Stimulated activated CD8-positive, alpha-beta memory T cell treated with anti-CD3 and anti-CD28 coated beads, Interleukin-12 subunit alpha, Interleukin-12 subunit beta, amount 100 ng/mL, for 1 hour (primary cell): Measurements from ENCODE around the gene SSR4.
"Not testable (repeated sequence)": the region's sequence is repeated elsewhere in the genome, so short reads cannot be mapped to it uniquely, and the experiment has no call there.

Source experiments
- DNase-seq: peaks from one replicate; pipeline ENCODE4 v3.0.0-alpha.2; 2020; ENCODE audit warnings: low read depth

The SSR4 gene

GRCh38 chrX:153805436-153805835 lies 11.0 kb downstream of the SSR4 start:
- no peak for DNase-seq

GRCh38 chrX:153806999-153807575 lies 12.6 kb downstream of the SSR4 start:
- no peak for DNase-seq

DNA sequence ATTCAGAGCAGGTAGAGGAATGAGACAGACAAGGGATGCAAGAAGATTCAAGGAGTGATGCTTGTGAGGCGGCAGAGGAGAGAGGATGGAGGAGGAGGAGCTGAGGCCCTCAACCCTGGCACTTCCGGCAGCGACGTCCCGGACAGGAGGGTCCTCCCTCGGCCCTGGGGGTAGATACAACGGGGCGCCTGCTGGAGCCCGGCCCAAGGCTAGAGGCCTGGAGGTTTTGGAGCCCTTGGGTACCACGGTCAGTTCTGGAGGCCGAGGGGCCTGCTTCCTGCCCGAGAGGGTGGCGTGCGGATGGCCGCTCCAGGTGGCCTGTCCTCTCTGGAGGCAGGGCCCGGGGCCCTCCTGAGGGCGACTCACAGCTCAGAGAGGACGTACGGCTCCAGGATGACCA lies 13.5 kb downstream of the SSR4 start:
- no peak for DNase-seq

DNA sequence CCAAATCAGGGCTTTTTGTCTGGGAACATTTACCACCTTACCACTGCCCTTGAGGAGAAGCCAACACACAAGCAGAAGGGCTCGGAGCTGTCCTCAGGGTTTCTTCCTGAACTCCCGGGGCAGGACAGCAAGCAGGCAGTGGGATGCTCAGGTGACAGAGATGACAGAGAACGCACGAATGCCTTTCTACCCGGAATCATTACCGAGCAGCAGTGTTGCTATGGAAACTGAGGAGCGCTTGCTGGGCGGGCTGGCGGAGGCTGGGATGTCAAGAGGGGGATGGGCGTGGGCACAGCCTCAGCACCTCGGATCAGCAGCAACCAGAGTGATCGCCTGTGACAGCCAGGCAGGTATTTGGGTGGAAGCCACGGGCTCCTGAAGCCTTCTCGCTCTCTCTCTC lies 17.8 kb downstream of the SSR4 start:
- no peak for DNase-seq

DNA sequence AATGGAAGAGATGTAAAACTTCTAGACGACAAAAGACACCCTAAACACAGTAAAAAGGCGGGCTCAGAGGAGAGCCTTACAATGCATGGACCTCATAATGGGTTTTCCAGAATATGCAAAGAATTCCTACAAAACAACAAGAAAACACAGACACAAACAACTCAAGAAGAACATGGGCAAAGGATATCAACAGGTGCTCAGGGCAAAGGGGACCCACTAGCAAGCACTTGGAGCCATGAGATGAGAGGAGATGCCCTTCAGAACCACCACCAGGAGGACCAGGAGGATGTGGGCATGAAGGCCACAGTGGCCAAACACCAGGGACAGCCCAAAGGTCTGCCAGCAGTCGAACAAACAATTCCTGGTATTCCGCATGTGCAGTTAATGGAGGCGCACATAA lies 18.7 kb downstream of the SSR4 start:
- DNase-seq = no peak

GRCh38 chrX:153814591-153815315 lies 20.3 kb downstream of the SSR4 start:
- DNase-seq = no peak

DNA sequence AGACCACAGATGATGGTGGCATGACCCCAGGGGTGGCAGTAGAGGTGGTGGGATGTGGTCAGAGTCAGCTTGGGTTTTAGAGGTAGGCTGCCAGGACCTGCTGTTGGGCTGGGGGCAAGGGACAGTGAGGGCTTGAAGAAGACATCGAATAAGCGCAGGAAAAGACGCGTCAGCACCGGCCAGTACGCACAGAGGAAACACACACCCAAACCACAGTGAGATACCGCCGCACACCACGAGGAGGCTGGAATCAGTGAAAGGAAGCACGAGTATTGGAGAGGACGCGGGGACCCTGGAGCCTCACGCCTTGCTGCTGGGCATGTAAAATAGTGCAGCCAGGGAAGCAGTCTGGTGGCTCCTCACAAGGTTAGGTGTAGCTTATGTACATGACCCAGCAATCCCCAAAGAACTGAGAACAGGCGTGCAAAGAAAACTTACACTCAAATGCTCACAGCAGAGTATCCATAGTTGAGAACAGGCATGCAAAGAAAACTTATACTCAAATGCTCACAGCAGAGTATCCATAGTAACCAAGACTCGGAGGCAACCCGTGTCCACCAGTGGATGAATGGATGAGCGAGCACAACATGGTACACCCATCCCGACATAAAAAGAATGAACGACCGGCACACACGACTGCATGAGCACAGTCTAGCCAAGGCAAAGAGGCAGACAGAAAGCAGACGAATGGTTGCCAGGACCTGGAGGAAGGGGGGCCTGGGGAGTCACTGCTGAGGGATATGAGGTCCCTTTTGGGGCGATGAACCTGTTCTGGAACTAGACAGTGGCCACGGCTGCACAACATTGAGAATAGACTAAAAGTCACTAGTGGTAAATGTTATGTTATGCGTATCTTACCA lies 22.6 kb downstream of the SSR4 start:
- no peak for DNase-seq

- not testable (repeated sequence) for DNase-seq
These were observed 23.6 kb downstream of the SSR4 start for GRCh38 chrX:153818064-153818463.

DNA sequence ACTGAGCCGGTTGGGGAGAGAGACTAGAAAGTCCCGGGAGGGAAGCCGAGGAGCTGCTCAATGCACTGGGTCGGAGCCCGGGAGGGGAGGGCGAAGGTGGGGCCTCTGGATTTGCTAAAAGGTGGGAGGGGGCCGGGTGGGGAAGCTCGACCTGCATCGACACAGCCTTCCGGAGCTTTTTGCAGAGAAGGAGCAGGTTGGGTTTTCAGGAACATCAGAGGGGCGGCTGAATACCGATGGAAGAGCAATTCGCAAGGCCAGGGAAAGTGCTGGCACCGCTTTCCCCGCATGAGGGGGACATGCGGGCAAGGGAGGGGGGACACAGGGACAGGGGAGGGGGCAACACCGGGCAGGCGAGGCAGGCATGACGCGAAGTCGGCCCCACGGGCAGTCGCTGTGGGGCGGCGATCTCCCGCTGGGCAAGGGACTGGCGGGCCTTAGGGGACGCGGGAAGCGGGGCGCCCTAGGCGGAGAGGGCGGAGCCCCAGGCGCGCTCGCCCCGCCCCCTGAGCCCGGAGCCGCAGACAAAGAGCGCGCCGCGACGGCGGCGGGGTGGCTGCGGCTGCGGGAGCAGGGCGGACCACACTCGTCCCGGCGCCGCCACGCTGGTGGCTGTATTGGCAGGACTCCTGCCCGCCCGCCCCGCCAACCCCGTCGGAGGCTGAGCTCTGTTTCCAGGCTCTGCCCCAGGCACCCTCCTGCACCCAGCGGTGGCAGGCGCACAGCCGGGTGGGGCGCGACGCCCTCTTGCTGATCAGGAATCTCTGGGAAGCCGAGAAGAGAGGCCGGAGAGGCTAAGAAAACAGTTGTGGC lies 24.3 kb downstream of the SSR4 start:
- no peak for DNase-seq

- DNase-seq = no peak
These were observed 25.0 kb downstream of the SSR4 start for GRCh38 chrX:153819384-153820040.

- no peak for DNase-seq
These were observed 26.1 kb downstream of the SSR4 start for GRCh38 chrX:153820601-153821000.

GRCh38 chrX:153821066-153821465 lies 26.6 kb downstream of the SSR4 start:
- no peak for DNase-seq

GRCh38 chrX:153824348-153824747 lies 29.9 kb downstream of the SSR4 start:
- DNase-seq = no peak

- DNase-seq = no peak
These were observed 30.6 kb downstream of the SSR4 start for GRCh38 chrX:153825042-153825441.

DNA sequence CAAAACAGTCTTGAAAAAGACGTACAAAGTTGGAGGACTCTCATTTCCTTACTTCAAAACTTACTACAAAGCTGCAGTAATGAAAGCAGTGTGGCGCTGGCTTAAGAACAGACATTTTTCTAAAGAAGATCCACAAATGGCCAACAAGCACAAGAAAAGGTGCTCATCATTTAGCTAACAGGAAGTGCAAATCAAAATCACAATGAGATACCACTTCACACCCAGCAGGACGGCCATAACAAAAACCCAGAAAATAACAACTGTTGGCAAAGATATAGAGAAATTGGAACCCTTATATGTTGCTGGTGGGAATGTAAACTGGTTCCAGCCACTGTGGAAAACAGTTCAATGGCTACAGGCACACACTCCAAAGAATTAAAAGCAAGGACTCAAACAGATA lies 32.5 kb downstream of the SSR4 start:
- no peak for DNase-seq

DNA sequence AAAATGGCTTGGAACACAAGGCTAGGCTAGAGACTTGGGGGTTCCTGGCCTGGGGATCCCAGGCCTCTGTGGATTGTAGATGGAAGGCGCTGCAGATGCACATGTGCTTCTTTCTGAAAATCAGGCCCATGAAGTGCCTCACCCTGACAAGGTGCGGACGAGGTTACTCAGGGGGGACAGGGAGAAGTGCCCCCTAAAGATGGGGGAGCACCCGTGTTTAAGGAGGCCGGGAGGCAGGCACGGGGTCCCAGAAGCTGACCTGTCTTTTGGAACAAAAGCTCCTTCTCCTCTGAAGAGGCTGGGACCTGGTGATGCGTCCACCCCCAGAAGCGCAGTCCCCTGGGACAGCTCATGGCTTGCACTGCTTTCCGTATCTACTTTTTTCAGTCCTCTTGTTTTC lies 33.4 kb downstream of the SSR4 start:
- no peak for DNase-seq

- DNase-seq = no peak
These were observed 33.8 kb downstream of the SSR4 start for GRCh38 chrX:153828308-153828707.

GRCh38 chrX:153828723-153829548 lies 34.5 kb downstream of the SSR4 start:
- no peak for DNase-seq

- DNase-seq = no peak
These were observed 35.0 kb downstream of the SSR4 start for GRCh38 chrX:153829549-153829798.

- no peak for DNase-seq
These were observed 35.6 kb downstream of the SSR4 start, which contains the start of gene PDZD4 for GRCh38 chrX:153829799-153830639. Gene PDZD4, minus strand, starts transcription at chrX:153830544. Its CDS starts 246 bp downstream, at chrX:153830298.
